GM12892 (cell line): ENCODE data around the gene PNPLA1.

Experiments
- POLR2A ChIP-seq: IDR thresholded peaks from 2 replicates; pipeline ENCODE4 v1.6.1; 2011; ENCODE audit warnings: low read depth, low read length, control low read depth
- POLR2AphosphoS5 ChIP-seq: IDR thresholded peaks from 2 replicates; pipeline ENCODE4 v1.6.1; 2011; ENCODE audit warnings: low read depth, low read length, control low read depth
- TAF1 ChIP-seq: IDR thresholded peaks from 2 replicates; pipeline ENCODE4 v1.6.1; 2011; ENCODE audit warnings: low read depth, mild to moderate bottlenecking, control low read depth, low read length, borderline replicate concordance

- TF ChIP-seq POLR2A: no peak
- no peak for TF ChIP-seq POLR2AphosphoS5
- TF ChIP-seq TAF1: no peak
Measured at GRCh38 chr6:36266913-36267644, 2.8 kb upstream of the PNPLA1 start.
